HG03520 (cell line): Measurements from ENCODE around the gene TRIP13.
"Not testable (repeated sequence)": the region's sequence is repeated elsewhere in the genome, so short reads cannot be mapped to it uniquely, and the experiment has no call there.

Experiments used
- ATAC-seq: cut with Tn5 transposase; IDR thresholded peaks from one replicate; pipeline ENCODE4 v1.9.1; 2021; ENCODE audit warnings: mild to moderate bottlenecking, moderate library complexity; ENCODE audit not compliant: unreplicated experiment

TRIP13 gene

GRCh38 chr5:892394-893136 is at the start of gene TRIP13, which contains the start of gene BRD9:
Gene TRIP13, plus strand, starts transcription at chr5:892884. Its CDS starts 115 bp downstream, at chr5:892999.
Gene BRD9, minus strand, starts transcription at chr5:892801. Its CDS starts 144 bp downstream, at chr5:892657.
- peak; percentile 96 for ATAC-seq

DNA sequence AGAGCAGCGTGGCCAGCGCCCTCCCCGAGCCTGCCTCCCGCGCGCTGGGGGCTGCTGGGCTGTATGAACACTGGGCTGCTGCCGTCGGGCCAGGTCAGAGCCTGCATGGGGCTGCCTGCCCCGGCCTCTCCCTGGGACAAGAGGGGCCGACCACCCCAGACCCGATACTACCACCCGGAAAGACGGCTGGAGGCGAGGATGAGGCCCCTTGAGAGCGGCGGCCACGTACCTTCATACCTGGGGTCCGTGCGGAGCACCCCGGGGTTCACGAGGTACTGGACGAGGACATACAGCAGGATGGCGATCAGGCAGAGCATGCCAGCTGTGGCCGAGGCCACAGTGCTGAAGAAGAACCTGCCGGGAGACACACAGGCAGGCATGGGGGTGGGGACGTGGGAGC is 49.3 kb upstream of the TRIP13 start:
- ATAC-seq = not testable (repeated sequence)

- ATAC-seq = not testable (repeated sequence)
These were observed 48.8 kb upstream of the TRIP13 start for GRCh38 chr5:843926-844325.

GRCh38 chr5:844426-844825 is 48.3 kb upstream of the TRIP13 start:
- not testable (repeated sequence) for ATAC-seq

DNA sequence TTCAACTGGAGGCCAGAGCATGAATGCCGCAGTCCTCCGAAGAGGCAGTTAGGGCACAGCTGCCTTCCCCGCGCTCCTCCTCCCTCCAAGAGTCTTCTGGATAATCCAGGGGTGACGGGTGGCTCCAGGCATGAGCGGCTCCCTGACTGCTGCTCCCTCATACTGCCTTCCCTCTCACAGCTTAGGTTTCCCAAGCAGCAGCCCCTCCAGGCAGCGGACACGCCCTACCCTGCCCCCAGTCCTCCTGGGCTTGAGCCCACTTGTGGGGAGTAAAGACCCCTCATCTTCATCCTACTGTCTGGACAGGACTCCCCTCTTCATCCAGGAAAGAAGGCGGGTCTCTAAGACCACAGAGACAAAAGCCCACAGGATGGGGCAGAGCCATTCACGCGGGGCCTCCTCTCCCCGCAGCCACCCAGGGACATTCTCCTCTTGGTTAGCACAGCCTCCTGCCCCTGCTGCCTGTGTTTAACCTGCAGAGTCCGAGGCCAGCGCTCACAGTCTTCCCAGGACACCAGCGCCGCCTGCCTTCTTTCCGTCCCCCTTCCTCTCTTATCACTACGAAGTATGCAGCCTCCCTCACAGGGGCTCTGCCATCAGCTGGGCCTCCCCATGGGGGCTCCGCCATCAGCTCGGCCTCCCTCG is 47.5 kb upstream of the TRIP13 start:
- not testable (repeated sequence) for ATAC-seq

- ATAC-seq = not testable (repeated sequence)
These were observed 46.7 kb upstream of the TRIP13 start for GRCh38 chr5:845676-846601.

DNA sequence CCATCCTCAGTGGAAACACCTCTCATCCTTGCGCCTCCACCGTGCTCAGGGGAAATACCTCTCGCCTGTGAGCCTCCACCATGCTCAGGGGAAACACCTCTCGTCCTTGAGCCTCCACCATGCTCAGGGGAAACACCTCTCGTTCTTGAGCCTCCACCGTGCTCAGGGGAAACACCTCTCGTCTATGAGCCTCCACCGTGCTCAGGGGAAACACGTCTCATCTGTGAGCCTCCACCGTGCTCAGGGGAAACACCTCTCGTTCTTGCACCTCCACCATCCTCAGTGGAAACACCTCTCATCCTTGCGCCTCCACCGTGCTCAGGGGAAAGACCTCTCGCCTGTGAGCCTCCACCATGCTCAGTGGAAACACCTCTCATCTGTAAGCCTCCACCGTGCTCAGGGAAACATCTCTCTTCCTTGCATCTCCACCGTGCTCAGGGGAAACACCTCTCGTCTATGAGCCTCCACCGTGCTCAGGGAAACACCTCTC is 46.0 kb upstream of the TRIP13 start:
- not testable (repeated sequence) for ATAC-seq

DNA sequence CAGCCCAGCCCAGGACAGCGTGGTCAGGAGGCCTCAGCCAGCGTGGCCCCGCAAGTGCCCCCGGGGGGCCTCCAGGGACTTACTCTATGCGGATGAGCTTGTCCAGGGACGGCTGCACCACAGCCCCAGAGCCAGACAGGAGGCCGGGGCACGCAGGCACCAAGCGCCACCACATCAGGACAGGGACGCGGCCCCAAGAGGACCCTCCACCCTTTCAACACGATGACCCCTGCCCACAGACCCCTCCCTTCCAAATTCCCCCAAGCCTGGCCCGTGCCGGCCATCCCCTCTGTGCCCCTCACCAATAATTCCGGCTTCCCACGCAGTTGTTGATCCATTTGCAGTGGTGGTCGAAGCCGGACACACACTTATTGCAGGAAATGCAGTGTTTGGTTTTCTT is 45.5 kb upstream of the TRIP13 start:
- ATAC-seq = not testable (repeated sequence)

GRCh38 chr5:847736-848135 is 44.9 kb upstream of the TRIP13 start:
- not testable (repeated sequence) for ATAC-seq

DNA sequence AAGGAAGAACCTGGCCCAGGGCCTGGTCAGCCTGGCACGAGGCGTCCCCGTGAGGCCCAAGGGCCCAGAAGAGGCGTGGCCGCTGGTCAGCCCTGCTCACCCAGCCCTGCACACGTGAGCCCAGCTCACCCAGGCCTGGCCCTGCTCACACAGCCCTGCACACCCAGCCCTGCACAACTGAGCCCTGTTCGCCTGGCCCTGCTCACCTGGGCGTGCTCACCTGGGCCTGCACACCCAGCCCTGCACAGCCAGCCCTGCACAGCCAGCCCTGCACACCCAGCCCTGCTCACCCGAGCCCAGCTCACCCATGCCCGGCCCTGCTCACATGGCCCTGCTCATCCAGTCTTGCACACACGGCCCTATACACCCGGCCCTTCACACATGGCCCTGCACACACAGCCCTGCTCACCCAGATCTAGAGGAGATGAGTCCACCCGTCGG is 44.0 kb upstream of the TRIP13 start:
- ATAC-seq = no peak

- no peak for ATAC-seq
These were observed 42.9 kb upstream of the TRIP13 start for GRCh38 chr5:849651-850301.

DNA sequence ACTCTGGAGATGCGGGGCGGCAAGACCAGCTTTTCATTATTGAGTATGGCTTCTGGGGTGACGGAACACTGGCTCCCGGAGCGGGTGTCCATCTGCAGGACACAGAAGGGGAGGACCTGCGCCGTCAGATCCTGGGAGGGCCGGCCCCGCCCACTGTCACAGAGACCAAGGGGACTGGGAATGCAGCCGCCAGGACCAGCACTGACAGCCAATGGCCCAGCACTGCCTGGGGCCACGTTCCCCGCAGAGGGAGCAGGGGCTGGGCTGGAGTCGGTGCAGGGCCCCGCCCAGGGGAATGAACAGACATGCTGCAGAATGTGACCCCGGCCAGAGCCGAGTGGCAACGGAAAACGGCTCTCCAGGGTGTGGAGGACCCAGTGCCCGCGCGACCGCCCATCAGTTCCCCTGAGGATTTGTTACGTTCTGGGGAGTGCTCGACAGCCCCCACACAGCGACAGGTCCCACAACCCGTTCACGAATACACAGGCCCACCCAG is 42.1 kb upstream of the TRIP13 start, which contains the start of gene ZDHHC11:
TSS of gene ZDHHC11 (minus strand) at position 476 of the 496 bp plus-strand sequence. CDS start at position 92, 384 bp downstream.
- no peak for ATAC-seq

- no peak for ATAC-seq
These were observed 41.6 kb upstream of the TRIP13 start for GRCh38 chr5:851076-851475.

DNA sequence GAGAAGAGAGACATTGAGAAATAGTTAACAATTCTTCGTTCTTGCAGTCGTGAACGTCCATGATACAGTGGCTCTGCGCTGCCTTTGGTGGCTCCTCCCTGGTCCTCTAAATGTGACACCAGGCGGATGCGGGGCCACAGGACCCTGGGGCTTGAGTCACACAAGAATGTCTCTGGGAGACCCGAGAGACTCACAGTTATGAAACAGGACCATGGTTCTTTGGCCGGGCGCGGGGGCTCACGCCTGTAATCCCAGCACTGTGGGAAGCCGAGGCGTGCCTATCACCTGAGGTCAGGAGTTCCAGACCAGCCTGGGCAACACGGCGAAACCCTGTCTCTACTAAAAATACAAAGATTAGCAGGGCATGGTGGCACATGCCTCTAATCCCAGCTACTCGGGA is 41.1 kb upstream of the TRIP13 start:
- no peak for ATAC-seq

GRCh38 chr5:852018-852417 is 40.7 kb upstream of the TRIP13 start:
- ATAC-seq = no peak

- no peak for ATAC-seq
These were observed 40.0 kb upstream of the TRIP13 start for GRCh38 chr5:852431-853401.

GRCh38 chr5:853416-854090 is 39.1 kb upstream of the TRIP13 start:
- not testable (repeated sequence) for ATAC-seq

DNA sequence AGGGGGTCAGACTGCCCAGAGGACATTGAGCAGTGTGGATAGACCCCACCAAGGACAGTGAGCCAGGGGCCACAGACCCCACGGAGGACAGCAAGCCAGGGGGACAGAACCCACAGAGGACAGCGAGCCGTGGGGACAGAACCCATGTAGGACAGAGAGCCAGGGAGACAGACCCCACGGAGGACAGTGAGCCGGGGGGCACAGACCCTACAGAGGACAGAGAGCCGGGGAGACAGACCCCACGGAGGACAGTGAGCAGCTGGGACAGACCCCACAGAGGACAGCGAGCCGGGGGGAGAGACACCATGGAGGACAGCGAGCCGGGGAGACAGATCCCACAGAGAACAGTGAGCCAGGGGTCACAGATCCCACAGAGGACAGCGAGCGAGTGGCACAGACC is 38.5 kb upstream of the TRIP13 start:
- ATAC-seq = no peak
